GM11168 (cell line): ENCODE results near the gene SDHB.

Experiments
- in situ Hi-C: fragments of 300-500 bp; cut with MboI; formaldehyde crosslinking; loops from one replicate; pipeline ENCODE4 v1.12.0; 2022; ENCODE audit warnings: low sequenced_read_pairs; ENCODE audit not compliant: unreplicated experiment

The SDHB gene

GRCh38 chr1:16992675-16993074 lies 61.2 kb downstream of the SDHB start:
- in situ Hi-C loops: no loop called here

GRCh38 chr1:16992102-16992501 lies 61.7 kb downstream of the SDHB start:
- in situ Hi-C loops: no loop called here

DNA sequence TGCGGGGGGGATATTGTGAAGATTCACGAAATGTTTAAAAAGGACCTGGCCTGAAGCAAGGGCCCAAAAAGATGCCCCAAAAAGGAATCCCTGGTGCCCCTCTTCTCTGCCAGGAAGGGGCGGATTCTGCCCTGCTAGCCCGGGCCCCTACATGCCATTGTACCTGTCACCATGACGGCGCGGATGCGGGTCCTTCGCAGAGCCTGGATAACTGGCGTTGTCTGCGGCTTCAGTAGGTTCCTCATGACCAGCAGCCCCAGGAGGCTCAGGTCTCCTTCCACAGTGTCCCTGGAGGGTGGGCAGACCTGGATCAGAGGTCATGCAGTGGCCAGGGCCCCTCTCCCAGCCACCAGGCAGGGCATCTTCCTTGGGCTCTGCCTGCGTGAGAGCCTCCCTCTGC lies 62.3 kb downstream of the SDHB start:
- in situ Hi-C loops: no loop called here

- in situ Hi-C loops: no loop called here
These were observed 64.0 kb downstream of the SDHB start for GRCh38 chr1:16989676-16990391.

DNA sequence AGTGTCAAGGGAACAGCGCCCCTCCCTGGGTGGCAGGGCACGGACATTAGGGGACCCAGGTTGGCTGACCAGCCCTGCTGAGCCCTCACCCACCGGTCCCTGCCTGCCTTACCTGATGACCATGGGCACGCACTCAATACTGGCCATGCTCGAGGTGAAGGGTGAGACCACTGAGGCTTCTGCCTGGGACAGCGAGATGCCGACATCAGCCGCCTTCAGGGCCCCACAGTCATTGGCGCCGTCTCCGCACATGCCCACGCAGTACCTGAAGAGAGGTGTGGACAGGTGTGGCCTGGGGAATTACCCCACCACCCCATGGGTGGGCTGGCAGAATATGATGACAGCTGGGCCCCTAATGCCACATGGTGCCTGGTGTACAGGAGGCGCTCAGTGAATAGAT lies 65.6 kb downstream of the SDHB start:
- in situ Hi-C loops: no loop called here

DNA sequence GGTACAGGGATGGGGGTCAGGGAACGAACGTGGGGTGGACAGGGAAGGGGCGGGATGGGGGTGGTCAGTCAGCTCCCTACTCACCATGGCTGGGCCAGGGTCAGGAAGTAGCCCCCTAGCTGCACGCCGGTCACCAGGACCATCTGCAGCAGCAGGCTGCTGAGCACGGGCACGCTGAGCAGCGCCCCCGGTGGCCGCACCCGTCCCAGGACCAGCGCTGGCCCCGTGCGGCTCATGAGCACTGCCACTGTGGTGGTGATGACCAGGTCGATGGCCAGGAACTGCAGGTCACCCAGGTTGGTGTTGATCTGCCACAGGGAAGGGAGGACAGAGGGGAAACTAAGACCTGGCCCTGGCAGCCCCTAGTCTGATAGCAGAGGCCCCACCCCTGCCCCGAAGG lies 66.9 kb downstream of the SDHB start:
- in situ Hi-C loops: no loop called here

DNA sequence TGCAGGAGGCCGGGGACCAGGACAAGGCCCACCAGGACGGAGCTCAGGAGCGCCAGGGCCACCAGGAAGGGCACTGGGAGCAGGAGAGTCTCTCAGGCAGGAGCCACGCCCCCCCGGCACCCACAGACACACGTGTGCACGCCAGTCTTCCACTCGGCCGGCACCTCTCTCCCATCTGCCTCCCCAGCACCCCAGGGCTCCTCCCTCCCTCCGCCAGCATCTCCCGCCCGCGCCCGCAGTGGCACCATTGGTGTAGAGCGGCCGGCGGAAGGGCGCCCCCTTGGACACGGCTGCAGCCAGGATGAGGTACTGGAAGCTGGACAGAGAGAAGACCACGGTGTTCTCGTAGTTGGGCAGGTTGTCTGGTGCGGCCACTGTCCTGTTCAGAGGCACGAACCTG lies 67.3 kb downstream of the SDHB start:
- in situ Hi-C loops: no loop called here

DNA sequence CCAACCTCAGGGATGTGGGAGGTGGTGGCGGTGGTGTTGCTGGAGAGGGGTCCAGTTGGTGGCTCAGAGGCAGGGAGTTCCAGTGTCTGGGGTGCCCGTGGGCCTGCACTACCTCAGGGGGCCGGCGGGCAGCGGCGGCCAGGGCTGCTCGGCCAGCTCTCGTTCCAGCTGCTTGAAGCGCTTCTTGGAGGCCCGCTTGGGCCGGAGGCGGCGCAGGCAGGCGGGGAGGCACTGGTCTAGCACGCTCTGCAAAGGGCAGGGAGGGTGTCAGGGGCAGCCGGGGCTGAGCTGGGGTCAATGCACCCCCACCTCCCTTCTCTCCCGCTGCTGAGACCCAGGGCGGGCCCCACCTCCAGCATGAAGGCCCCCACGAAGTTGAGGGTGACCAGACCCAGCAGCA lies 67.7 kb downstream of the SDHB start:
- in situ Hi-C loops: no loop called here

GRCh38 chr1:16984717-16985116 lies 69.1 kb downstream of the SDHB start:
- in situ Hi-C loops: no loop called here

- in situ Hi-C loops: no loop called here
These were observed 70.2 kb downstream of the SDHB start for GRCh38 chr1:16983649-16984048.

DNA sequence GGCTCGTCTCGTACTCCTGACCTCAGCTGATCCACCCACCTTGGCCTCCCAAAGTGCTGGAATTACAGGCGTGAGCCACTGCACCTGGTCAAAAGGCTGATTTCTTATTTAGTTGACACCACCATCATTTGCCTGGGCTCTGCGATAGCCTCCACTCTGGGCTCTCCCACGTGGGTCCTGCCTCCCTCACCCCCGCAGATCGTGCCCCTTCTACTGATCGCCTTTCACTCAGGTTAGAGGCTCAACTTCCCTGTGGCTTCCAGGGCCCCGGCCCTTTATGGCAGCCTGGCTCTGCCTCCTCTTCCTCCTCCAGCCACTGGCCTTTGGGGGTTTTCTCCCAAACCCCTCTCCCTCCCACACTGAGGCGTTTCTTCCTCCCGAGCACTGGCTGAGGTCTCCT lies 70.9 kb downstream of the SDHB start:
- in situ Hi-C loops: no loop called here

DNA sequence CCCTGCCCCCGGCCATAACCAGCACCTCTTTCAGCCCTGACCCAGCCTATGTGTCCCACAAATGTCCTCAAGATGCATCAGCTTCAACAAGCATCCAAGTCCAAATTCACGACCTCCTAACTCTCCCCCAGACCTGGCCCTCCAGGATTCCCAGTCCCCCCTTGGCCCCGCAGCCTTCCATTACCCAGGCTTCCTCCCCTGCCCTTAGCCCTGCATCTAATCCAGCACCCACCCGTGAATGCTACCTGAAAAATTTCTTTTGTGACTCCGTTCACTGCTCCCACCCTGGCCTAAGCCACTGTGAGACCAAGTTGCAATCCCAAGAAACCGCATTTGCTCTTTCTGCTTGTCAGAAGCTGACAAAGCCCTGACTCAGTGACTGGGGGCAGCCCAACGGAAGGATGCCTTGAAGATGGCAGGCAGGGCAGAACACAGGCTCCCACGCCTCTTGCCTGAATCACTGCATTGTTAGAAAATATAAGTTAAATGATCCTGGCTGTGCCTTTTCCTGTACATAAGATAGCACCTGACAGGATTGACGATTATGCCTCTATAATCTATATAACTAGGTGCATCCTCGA lies 72.5 kb downstream of the SDHB start:
- in situ Hi-C loops: no loop called here

DNA sequence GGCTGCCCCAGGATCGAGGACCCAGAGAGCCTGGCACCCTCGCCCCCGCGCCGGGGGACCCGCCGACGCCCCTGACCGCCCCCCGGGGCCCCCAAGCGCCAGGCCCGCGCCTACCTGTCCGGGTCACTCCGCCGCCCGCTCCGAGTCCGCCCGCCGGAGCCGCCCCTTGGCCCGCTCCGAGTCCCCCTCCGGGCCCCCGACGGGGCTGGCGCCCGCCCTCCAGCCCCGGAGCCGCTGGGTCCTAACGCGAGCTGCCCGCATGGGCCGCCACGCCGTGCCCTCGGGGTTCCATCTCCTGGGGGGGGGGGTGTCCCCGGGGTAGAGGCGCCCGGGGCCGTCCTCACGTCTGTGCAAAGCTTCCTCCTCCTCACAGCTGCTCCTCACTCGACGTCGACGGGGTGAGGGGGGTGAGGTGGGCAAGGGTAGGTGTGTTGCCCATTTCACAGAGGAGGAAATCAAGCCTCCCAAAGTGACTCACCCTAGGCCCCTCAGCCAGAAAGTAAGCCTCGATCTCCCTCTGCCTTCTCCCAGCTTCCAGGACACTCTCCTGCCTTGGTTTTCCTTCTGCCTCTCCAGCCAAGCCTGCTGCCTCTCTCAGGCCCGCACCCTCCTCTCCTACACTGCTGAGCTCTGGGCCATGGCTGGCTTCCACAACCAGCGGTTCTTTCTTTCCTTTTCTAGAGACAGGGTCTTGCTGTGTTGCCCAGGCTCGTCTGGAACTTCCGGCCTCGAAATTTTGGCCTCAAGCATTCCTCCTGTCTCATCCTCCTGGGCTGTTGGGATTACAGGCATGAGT lies 73.2 kb downstream of the SDHB start, which contains the start of gene MFAP2:
TSS of gene MFAP2 (minus strand) at position 148 of the 796 bp plus-strand sequence. CDS start 2,347 bp downstream, outside the sequence.
- in situ Hi-C loops: no loop called here

DNA sequence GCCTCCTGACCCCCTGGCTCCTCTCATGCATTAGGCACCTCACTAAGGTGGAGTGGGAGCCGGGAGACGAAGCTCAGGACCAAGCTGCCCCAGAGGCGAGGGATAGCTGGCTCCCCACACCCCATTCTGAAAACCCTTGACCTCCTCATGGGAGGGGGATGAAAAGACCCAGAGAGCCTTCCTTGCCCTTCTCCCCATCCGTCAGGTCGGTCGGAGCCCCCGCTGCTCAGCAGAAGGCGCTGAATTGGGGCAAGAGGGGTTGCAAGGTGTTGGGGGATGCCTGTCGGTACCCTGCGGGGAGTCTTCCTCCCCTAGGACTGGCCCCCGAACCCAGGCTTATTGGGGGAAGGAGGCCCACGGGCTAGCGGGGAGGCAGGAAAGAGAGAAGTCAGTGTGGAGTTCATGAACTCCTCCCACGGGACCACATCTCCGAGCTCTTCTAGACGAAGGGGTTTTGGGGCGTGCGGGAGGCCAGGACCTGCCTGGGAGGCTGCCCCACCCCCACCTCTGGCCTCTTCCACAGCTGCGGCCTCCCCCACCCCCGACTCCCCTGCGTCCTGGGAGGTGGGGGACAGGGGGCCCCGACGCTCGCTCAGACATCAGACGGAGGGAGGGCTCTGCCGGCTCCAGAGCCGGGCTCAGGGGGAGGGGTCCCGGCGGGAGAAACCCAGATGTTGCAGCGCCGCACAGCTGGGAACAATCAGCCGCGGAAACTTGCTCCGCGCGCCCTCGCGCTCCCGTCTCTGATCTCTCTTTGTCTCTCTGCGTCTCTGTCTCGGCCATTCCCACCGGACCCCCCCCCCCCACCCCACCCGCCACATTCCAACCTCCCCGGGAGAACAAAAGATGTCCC lies 74.1 kb downstream of the SDHB start:
- in situ Hi-C loops: no loop called here

GRCh38 chr1:16978567-16979474 lies 75.0 kb downstream of the SDHB start:
- in situ Hi-C loops: no loop called here

GRCh38 chr1:16978139-16978538 lies 75.7 kb downstream of the SDHB start:
- in situ Hi-C loops: no loop called here

GRCh38 chr1:16977377-16977776 lies 76.5 kb downstream of the SDHB start:
- in situ Hi-C loops: no loop called here

DNA sequence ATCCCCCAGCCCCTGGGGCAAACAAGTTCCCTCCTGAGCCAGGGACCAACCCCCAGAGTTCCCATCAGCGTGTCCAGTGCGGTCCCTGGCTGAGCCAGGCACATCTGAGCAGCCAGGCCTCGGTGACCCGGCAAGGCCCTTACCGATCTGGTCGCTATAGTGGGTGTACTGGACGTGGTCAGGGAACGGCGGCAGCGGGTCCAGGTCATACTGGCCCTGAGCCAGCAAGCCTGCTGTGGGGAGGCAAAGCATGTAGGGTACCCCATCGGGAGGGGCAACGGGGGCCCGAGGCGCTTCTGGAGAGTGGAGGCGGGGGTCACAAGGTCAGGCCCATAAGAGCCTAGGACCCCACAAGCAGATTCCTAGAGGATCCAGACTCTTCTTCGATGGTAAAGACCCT lies 76.9 kb downstream of the SDHB start:
- in situ Hi-C loops: no loop called here

GRCh38 chr1:16975838-16976237 lies 78.0 kb downstream of the SDHB start:
- in situ Hi-C loops: no loop called here
